ENCODE results near the gene CPT1B.

DNA sequence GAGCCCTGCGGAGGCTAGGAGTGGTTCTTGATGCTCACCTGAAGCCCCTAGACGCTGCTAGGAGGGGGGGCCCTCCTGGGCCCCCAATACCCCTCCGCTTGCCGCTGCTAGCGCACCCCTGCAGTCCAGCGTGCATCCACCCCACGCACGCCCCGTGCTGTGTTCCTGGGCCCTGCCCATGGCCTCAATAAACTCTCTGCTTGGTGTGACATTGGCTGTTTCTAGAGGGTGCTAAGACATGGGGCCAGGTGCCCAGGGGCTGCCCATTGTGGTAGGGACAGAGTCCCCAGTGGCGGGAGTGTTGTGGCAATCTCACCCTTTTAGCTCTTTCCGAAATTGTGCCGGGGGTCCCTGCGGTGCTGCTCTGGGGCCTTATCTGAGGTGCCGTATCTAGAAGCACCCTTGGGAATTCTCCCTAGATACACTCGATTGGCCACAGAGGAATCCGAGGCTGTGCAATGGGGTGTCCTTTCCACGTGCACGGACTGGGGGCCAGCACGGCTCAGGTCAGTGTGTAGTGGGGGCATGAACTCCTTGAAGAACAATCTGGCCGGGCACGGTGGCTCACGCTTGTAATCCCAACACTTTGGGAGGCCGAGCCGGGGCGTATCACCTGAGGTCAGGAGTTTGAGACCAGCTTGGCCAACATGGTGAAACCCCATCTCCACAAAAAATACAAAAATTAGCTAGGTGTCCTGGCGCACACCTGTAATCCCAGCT is 33.3 kb upstream of the CPT1B start:
- TF ChIP-seq, protein P1, sequence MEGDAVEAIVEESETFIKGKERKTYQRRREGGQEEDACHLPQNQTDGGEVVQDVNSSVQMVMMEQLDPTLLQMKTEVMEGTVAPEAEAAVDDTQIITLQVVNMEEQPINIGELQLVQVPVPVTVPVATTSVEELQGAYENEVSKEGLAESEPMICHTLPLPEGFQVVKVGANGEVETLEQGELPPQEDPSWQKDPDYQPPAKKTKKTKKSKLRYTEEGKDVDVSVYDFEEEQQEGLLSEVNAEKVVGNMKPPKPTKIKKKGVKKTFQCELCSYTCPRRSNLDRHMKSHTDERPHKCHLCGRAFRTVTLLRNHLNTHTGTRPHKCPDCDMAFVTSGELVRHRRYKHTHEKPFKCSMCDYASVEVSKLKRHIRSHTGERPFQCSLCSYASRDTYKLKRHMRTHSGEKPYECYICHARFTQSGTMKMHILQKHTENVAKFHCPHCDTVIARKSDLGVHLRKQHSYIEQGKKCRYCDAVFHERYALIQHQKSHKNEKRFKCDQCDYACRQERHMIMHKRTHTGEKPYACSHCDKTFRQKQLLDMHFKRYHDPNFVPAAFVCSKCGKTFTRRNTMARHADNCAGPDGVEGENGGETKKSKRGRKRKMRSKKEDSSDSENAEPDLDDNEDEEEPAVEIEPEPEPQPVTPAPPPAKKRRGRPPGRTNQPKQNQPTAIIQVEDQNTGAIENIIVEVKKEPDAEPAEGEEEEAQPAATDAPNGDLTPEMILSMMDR (conservative IDR thresholded peaks at IDR 0.05 in 1 of 2, IDR thresholded peaks at IDR 0.05 in 1 of 2; ENCODE audit: extremely low read depth in 1 of 2, insufficient read depth in 1 of 2, low read depth in 1 of 2, low read length in 2 of 2), result no peak
- no peak for TF ChIP-seq EZH2 (IDR thresholded peaks at IDR 0.05; ENCODE audit: borderline replicate concordance, low read length)
